Measurements from ENCODE around the gene PDE1C. TPM values are rescaled to one million over a fixed set of nuclear protein-coding genes. Genes with fewer than 3 reads are reported as not detected.
"Not testable (repeated sequence)": the region's sequence is repeated elsewhere in the genome, so short reads cannot be mapped to it uniquely, and the experiment has no call there.

The PDE1C gene
- total RNA-seq, 2 donors from 2014 or later = 35.7 to 47.8 TPM

DNA sequence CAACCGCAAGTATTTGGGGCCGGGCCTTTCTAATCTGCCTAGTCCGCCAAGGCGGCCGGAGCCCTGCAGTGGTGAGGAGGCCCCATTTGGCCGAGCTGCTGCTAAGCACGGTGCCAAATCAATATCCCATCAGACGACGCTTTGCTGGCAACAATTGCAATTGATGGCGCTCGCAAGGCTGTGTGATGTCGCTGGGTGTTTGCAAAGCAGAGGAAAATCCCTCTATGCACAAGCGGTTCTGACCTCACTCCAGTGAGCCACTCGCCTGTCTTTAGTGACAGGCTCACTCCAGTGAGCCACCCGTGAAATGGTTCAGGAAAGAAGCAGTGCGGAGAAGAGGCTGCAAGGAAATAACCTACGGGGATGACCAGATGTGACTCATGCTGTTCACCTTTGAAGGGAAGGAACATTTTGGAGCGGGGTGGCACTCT, 18.3 kb upstream of the PDE1C start:
- peak overlapping the region in 1 of 2 donors; percentile 0 for H3K27ac ChIP-seq
- TF ChIP-seq, protein P1, sequence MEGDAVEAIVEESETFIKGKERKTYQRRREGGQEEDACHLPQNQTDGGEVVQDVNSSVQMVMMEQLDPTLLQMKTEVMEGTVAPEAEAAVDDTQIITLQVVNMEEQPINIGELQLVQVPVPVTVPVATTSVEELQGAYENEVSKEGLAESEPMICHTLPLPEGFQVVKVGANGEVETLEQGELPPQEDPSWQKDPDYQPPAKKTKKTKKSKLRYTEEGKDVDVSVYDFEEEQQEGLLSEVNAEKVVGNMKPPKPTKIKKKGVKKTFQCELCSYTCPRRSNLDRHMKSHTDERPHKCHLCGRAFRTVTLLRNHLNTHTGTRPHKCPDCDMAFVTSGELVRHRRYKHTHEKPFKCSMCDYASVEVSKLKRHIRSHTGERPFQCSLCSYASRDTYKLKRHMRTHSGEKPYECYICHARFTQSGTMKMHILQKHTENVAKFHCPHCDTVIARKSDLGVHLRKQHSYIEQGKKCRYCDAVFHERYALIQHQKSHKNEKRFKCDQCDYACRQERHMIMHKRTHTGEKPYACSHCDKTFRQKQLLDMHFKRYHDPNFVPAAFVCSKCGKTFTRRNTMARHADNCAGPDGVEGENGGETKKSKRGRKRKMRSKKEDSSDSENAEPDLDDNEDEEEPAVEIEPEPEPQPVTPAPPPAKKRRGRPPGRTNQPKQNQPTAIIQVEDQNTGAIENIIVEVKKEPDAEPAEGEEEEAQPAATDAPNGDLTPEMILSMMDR (IDR thresholded peaks at IDR 0.05) = no peak
- peaks cover 0 to 28% of the 10 kb centered on the region in 2 donors for H3K4me1 ChIP-seq
- no peaks in the 10 kb centered on the region for H3K27me3 ChIP-seq
- H3K36me3 ChIP-seq = no peaks in the 10 kb centered on the region
- H3K9me3 ChIP-seq = no peaks in the 10 kb centered on the region
- no peak for DNase-seq (ENCODE audit: low spot score)
- no peak overlapping the region for H3K4me3 ChIP-seq

DNA sequence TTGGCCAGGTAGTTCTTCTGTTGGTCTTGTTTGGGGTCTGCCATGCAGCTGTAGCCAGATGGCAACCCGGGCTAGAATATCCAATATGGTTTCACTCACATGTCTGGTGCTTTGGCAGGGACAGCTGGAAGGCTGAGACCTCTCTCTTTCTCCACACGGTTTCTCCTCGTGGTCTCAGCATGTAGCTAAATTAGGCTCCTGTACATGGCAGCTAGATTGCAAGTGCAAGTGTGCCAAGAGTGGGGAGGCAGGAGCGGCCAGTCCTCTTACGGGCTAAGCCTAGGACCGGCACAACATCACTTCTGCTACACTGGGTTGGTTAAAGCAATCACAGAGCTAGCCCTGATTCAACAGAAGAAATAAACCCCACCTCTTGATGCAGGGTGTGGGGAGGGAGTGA, 9.3 kb upstream of the PDE1C start:
- Histone ChIP-seq H3K27ac (peak overlapping the region; percentile 26 to 60), H3K27me3 (no peaks in the 10 kb centered on the region), H3K4me3 (no peak overlapping the region), H3K9me3 (no peaks in the 10 kb centered on the region), H3K4me1 (peaks cover 0 to 20% of the 10 kb centered on the region in 2 donors), H3K36me3 (no peaks in the 10 kb centered on the region)
- TF ChIP-seq, protein P1 (IDR thresholded peaks at IDR 0.05) = peak in 1 of 2 donors; percentile 31
- DNase-seq (ENCODE audit: low spot score) = no peak

DNA sequence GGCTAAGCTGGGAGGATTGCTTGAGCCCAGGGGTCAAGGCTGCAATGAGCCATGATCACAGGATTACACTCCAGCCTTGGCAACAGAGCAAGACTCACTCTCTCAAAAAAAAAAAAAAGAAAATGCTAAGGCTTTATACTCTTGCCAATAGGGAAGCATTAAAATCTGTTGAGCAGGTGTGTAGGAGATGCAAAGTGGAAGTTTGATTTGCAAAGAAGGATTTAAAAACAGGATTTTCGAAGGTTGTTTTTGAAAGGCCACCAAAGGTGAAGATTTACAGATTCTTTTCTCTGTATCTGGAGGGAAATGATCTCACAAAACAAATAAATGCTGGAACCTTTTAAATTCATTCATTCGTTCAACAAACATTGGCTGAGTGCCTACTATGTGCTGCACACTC, 8.6 kb upstream of the PDE1C start:
- TF ChIP-seq, protein P1 (IDR thresholded peaks at IDR 0.05) = no peak
- H3K9me3 ChIP-seq = no peaks in the 10 kb centered on the region
- H3K4me1 ChIP-seq = peaks cover 0 to 23% of the 10 kb centered on the region in 2 donors
- no peak for DNase-seq (ENCODE audit: low spot score)
- H3K27ac ChIP-seq = peak overlapping the region in 1 of 2 donors; percentile 60
- no peaks in the 10 kb centered on the region for H3K36me3 ChIP-seq
- no peak overlapping the region for H3K4me3 ChIP-seq
- no peaks in the 10 kb centered on the region for H3K27me3 ChIP-seq

DNA sequence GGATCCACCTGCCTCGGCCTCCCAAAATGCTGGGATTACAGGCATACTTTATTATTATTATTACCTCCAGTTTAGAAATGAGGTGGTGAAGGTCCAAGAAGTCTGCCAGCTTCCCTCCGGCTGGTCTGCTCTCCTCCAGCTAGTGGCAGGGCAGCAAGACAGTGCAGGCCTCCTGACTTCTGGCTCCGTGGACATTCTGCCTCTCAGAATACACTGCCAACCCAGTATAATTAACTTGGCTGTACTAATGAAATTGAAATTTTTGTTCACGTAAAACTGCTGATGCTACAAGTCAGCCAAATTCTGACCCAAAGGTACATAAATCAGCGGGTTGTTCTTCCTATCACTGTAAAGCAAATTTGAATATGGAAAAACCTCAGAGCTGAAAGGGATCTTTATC, 7.6 kb upstream of the PDE1C start:
- TF ChIP-seq, protein P1 (IDR thresholded peaks at IDR 0.05) = no peak
- peaks cover 0 to 31% of the 10 kb centered on the region in 2 donors for H3K4me1 ChIP-seq
- peak overlapping the region in 1 of 2 donors; percentile 8 for H3K27ac ChIP-seq
- H3K4me3 ChIP-seq = no peak overlapping the region
- H3K36me3 ChIP-seq = no peaks in the 10 kb centered on the region
- H3K27me3 ChIP-seq = no peaks in the 10 kb centered on the region
- no peaks in the 10 kb centered on the region for H3K9me3 ChIP-seq
- DNase-seq (ENCODE audit: low spot score) = no peak

DNA sequence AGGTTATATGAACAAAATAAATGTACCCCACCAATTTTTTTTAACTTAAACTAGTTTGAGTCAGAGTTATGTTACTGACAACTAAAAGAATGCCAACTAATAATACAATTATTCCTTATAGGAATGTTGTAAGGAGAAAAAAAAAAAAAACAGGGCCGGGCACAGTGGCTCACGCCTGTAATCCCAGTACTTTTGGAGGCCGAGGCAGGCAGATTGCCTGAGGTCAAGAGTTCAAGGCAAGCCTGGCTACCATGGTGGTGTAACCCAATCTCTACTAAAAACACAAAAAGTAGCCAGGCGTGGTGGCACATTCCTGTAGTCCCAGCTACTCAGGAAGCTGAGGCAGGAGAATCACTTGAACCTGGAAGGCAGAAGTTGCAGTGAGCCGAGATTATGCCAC, 6.6 kb upstream of the PDE1C start:
- H3K27ac ChIP-seq = not testable (repeated sequence)

DNA sequence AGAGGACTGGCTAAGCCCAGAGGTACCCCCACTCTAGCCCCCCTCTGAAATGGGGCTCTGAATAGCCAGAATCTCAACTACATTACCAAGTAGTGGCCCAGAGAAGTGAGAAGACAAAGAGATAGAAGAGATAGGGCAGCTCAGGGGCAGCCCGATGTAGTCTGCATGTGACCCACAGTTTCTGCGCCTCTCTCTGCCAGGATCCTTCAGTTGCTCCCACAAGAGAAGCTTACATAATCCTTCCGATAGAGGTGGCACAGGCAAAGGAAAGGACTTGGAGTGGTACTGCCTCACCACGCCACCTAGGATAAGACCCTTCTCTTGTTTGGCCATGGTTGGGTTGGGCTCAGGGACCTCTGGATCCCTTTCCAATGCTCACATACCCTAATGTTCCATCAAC, 5.4 kb upstream of the PDE1C start:
- no peak overlapping the region for H3K4me3 ChIP-seq
- H3K36me3 ChIP-seq = no peaks in the 10 kb centered on the region
- H3K9me3 ChIP-seq = no peaks in the 10 kb centered on the region
- peak overlapping the region; percentile 33 to 36 for H3K27ac ChIP-seq
- H3K4me1 ChIP-seq = peaks cover 0 to 42% of the 10 kb centered on the region in 2 donors
- DNase-seq (ENCODE audit: low spot score) = no peak
- H3K27me3 ChIP-seq = no peaks in the 10 kb centered on the region
- TF ChIP-seq, protein P1 (IDR thresholded peaks at IDR 0.05) = no peak

More for the DNA sequence above, 6.6 kb upstream of the PDE1C start:
- H3K36me3 ChIP-seq; H3K4me3 ChIP-seq; DNase-seq (ENCODE audit: low spot score); H3K9me3 ChIP-seq; H3K27me3 ChIP-seq: not testable (repeated sequence)
- peaks cover 0 to 35% of the 10 kb centered on the region in 2 donors for H3K4me1 ChIP-seq

Measured in right atrium auricular region (tissue), 2 donors.